Lower lobe of right lung (tissue), 2 donors: ENCODE data around the gene SNRNP70. TPM values are rescaled to one million over a fixed set of nuclear protein-coding genes. Genes with fewer than 3 reads are reported as not detected.

Experiments
- ATAC-seq, 2 donors: fragments of 200-7000 bp; cut with Tn5 transposase; one replicate each; pipeline ENCODE4 v1.9.1; 2020 to 2022; ENCODE audit warnings: mild to moderate bottlenecking in 2 of 2, moderate library complexity in 2 of 2
- DNase-seq: peaks from one replicate; pipeline ENCODE4 v3.0.0-alpha.2; 2020
- H3K27ac ChIP-seq: fragments of 200-600 bp; one replicate; pipeline ENCODE4 v1.8.0; 2022
- H3K27me3 ChIP-seq: fragments of 200-600 bp; one replicate; pipeline ENCODE4 v1.8.0; 2022; ENCODE audit warnings: low read depth
- H3K36me3 ChIP-seq: fragments of 200-600 bp; one replicate; pipeline ENCODE4 v1.8.0; 2022; ENCODE audit warnings: mild to moderate bottlenecking
- H3K4me1 ChIP-seq: fragments of 200-600 bp; one replicate; pipeline ENCODE4 v1.8.0; 2022
- H3K4me3 ChIP-seq: fragments of 200-600 bp; one replicate; pipeline ENCODE4 v1.8.0; 2022; ENCODE audit warnings: mild to moderate bottlenecking
- H3K9me3 ChIP-seq: fragments of 200-600 bp; one replicate; pipeline ENCODE4 v1.8.0; 2022
- CTCF ChIP-seq: fragments of 200-600 bp; IDR thresholded peaks from one replicate; pipeline ENCODE4 v1.8.0; 2022; ENCODE audit warnings: antibody characterized with exemption, mild to moderate bottlenecking
- intact Hi-C: fragments of 100-400 bp; cut with DNase I; formaldehyde crosslinking; loops from one replicate; pipeline ENCODE4 v1.11.0; 2022
- total RNA-seq: library from RNA; stranded (reverse); fragmentation: NEBNext Ultra II Directional; extraction: Animal tissue kit (Norgen Biotek cat#: 25700); gene quantifications from one replicate; pipeline ENCODE4 v1.2.1, GENCODE V29; 2021
- donor health status: DM: no; HTN: yes; CAD: no; lungs with severe emphysema.

The SNRNP70 gene
- total RNA-seq, 1 donor from 2014 or later = 203 TPM

GRCh38 chr19:49061000-49061399 is 24.3 kb upstream of the SNRNP70 start:
- TF ChIP-seq CTCF = no peak
- intact Hi-C loops = no loop called here
- ATAC-seq = no peak
- DNase-seq = no peak
- H3K4me1 ChIP-seq = peaks cover 21% of the 10 kb centered on the region
- H3K27me3 ChIP-seq = peaks cover 39% of the 10 kb centered on the region
- no peaks in the 10 kb centered on the region for H3K9me3 ChIP-seq
- no peaks in the 10 kb centered on the region for H3K36me3 ChIP-seq
- H3K4me3 ChIP-seq = no peak overlapping the region
- no peak overlapping the region for H3K27ac ChIP-seq

GRCh38 chr19:49061445-49061844 is 23.8 kb upstream of the SNRNP70 start:
- H3K36me3 ChIP-seq = no peaks in the 10 kb centered on the region
- no peak overlapping the region for H3K27ac ChIP-seq
- H3K27me3 ChIP-seq = peaks cover 43% of the 10 kb centered on the region
- ATAC-seq (no peak), DNase-seq (no peak)
- H3K4me1 ChIP-seq = peaks cover 16% of the 10 kb centered on the region
- H3K9me3 ChIP-seq = no peaks in the 10 kb centered on the region
- intact Hi-C loops = no loop called here
- no peak overlapping the region for H3K4me3 ChIP-seq
- TF ChIP-seq CTCF = no peak

- Histone ChIP-seq H3K27ac (peak overlapping the region; percentile 24), H3K4me3 (peak overlapping the region; percentile 39), H3K36me3 (no peaks in the 10 kb centered on the region), H3K4me1 (no peaks in the 10 kb centered on the region), H3K27me3 (peaks cover 36% of the 10 kb centered on the region), H3K9me3 (no peaks in the 10 kb centered on the region)
- TF ChIP-seq CTCF = no peak
- DNase-seq (peak; percentile 68), ATAC-seq (peak; percentile 85 to 88)
- intact Hi-C loops = no loop called here
Measured at GRCh38 chr19:49064029-49064629, 21.1 kb upstream of the SNRNP70 start.

GRCh38 chr19:49064768-49065611 is 20.3 kb upstream of the SNRNP70 start, which contains the start of gene NTF4:
NTF4 (minus strand) TSS chr19:49064818; CDS start chr19:49061997, 2,821 bp downstream.
- H3K36me3 ChIP-seq = no peaks in the 10 kb centered on the region
- DNase-seq (peak; percentile 58), ATAC-seq (peak; percentile 77 to 90)
- H3K27me3 ChIP-seq = peaks cover 36% of the 10 kb centered on the region
- H3K4me1 ChIP-seq = no peaks in the 10 kb centered on the region
- intact Hi-C loops = no loop called here
- H3K9me3 ChIP-seq = no peaks in the 10 kb centered on the region
- TF ChIP-seq CTCF = no peak
- H3K4me3 ChIP-seq = peak within 1 kb of the TSS; percentile 39
- peak within 1 kb of the TSS; percentile 24 for H3K27ac ChIP-seq

GRCh38 chr19:49065905-49066512 is 19.2 kb upstream of the SNRNP70 start:
- DNase-seq = no peak
- H3K27ac ChIP-seq = no peak overlapping the region
- H3K27me3 ChIP-seq = peaks cover 44% of the 10 kb centered on the region
- no peaks in the 10 kb centered on the region for H3K4me1 ChIP-seq
- no peaks in the 10 kb centered on the region for H3K36me3 ChIP-seq
- no peaks in the 10 kb centered on the region for H3K9me3 ChIP-seq
- TF ChIP-seq CTCF = no peak
- intact Hi-C loops = no loop called here
- H3K4me3 ChIP-seq = no peak overlapping the region
- no peak for ATAC-seq
